Retinal pigment epithelial cell (primary cell): Measurements from ENCODE around the gene CRACR2A.

Experiments
- DNase-seq: peaks from one replicate; pipeline ENCODE4 v3.0.0-alpha.2; 2010; ENCODE audit warnings: low read depth
- H3K4me3 ChIP-seq: 2 replicates; pipeline ENCODE4 v1.5.1; 2011; ENCODE audit warnings: mild to moderate bottlenecking, low read length, control low read depth, moderate library complexity
- CTCF ChIP-seq: conservative IDR thresholded peaks from 2 replicates; pipeline ENCODE4 v1.5.1; 2011; ENCODE audit warnings: low read depth, low read length, control low read depth, inconsistent platforms

The CRACR2A gene

GRCh38 chr12:3667485-3667884, 85.4 kb downstream of the CRACR2A start:
- TF ChIP-seq CTCF, result peak; percentile 11
- no peak for DNase-seq
- H3K4me3 ChIP-seq, result no peak overlapping the region

GRCh38 chr12:3666441-3666840, 86.5 kb downstream of the CRACR2A start:
- no peak for TF ChIP-seq CTCF
- H3K4me3 ChIP-seq, result no peak overlapping the region
- DNase-seq, result no peak

- H3K4me3 ChIP-seq, result no peak overlapping the region
- no peak for DNase-seq
- no peak for TF ChIP-seq CTCF
Observed at GRCh38 chr12:3662521-3662921, 90.4 kb downstream of the CRACR2A start.

- H3K4me3 ChIP-seq, result no peak overlapping the region
- TF ChIP-seq CTCF, result no peak
- DNase-seq, result no peak
Observed at GRCh38 chr12:3661028-3661427, 91.9 kb downstream of the CRACR2A start.

- peak; percentile 70 for TF ChIP-seq CTCF
- H3K4me3 ChIP-seq, result no peak overlapping the region
- DNase-seq, result no peak
Observed at GRCh38 chr12:3658327-3659163, 94.4 kb downstream of the CRACR2A start.

- H3K4me3 ChIP-seq, result no peak overlapping the region
- TF ChIP-seq CTCF, result no peak
- no peak for DNase-seq
Observed at GRCh38 chr12:3656946-3657622, 95.8 kb downstream of the CRACR2A start.
